GM21447 (cell line): ENCODE data around the gene AGMO.

Experiments
- ATAC-seq: cut with Tn5 transposase; IDR thresholded peaks from one replicate; pipeline ENCODE4 v1.9.1; 2021; ENCODE audit not compliant: unreplicated experiment

AGMO gene

GRCh38 chr7:15561835-15562234 is at the start of gene AGMO:
Gene AGMO, minus strand, starts transcription at chr7:15562015.
- ATAC-seq = no peak

GRCh38 chr7:15610503-15610902 is 48.7 kb upstream of the AGMO start:
- ATAC-seq = no peak

GRCh38 chr7:15609287-15609686 is 47.5 kb upstream of the AGMO start:
- no peak for ATAC-seq

DNA sequence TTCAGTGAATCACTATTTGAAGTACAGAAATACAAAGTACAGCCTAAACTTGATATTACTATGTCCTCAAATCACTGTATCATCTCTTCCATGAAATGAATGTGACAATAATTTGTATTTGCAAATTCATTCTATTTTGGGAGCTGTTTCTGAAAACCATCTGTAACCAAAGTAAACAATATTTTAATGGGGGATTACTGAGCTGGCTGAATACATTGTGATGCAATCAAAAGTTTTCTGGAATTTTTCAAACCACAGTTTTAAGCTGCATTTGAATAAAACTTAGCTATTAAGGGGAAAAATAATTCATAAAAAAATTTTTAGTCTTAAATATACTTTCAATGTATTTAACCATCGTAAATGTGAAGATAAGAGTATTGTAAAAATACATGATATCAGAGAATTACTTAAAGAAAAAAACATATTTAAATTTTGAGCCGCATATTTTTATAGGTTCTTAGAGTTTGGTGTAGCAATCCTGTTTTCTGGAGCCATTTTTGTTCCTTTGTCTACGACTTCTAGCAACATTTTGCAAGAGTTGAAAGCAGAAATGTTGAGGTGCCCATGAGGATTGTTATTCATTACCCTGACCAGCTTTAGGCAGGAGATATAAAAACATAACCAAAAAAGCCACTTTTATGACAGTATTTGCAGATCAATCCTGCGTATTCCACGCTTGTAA is 45.9 kb upstream of the AGMO start:
- ATAC-seq = no peak

GRCh38 chr7:15606561-15606960 is 44.7 kb upstream of the AGMO start:
- no peak for ATAC-seq

GRCh38 chr7:15604166-15604565 is 42.4 kb upstream of the AGMO start:
- ATAC-seq = no peak

GRCh38 chr7:15603124-15603523 is 41.3 kb upstream of the AGMO start:
- no peak for ATAC-seq

DNA sequence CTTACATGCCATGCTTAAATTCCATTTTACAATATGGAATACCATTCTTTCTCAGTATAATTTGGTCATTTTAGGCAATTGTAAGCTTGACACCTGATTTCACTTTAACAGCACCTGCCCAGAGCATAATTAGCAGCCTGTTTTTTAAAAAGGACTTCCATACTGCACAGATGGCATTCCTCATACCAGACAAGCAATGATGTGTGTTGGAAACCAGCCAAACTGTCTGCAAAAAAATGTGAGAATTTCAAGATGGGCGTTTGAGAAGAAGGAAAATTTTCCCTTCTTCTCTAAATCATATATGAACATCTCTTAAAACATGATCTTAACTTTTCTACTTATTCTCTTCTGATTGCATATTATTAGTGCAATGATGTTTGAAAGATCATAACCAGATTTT is 40.4 kb upstream of the AGMO start:
- no peak for ATAC-seq

DNA sequence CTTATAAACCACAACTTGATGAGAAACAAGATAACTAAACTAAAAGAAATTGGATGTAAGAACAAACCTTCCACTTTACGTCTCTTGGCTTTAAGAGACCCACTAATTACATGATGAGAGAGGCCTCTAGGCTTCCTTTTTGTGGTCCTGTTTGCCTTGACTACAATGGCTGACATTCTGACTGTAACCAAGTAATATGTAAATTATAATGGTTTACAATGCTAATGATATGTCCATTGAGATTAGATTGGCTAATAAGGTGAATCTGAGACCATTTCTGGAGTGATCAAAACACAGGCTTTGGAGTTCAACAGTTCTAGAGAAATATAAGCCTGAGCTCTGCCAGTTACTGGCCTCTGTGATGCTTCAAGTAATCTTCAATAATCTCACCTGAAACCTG is 39.4 kb upstream of the AGMO start:
- ATAC-seq = no peak

DNA sequence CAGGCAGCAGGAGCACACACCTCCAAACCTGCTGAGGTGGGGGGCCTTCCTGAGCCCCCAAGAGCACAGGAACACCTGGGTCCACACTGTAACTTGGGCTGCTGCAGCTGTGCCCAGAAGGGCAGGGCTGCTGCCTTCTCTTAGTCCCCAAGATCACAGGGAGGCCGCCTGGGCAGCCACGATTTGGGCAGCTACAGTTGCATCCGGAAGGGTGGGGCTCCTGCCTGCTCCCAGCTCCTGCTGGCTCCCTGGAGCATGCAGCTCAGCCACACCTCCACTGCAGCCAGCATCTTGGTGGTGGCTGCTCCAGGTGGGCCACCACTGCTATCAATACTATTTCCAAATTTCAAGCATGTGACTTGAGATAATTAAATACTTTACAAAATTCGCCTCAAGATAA is 38.5 kb upstream of the AGMO start:
- ATAC-seq = no peak

DNA sequence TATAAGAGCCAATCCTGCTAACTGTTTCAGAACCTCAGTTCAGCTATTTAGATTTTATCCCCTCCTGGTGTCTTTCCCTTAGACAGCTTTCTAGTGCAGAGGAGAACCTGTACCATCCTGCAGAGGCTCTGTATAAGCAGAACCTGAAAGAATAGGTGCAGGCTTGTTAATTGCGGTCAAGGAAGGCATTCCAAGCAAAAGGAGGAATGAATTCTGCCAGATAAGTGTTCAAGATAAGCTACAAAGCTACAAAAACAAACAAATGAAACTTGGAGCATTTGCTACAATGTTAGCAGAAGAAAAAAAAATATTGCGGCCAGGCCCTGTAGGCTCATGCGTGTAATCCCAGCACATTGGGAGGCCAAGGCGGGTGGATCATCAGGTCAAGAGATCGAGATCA is 32.6 kb upstream of the AGMO start:
- no peak for ATAC-seq

- no peak for ATAC-seq
Observed at GRCh38 chr7:15593382-15593781, 31.6 kb upstream of the AGMO start.

DNA sequence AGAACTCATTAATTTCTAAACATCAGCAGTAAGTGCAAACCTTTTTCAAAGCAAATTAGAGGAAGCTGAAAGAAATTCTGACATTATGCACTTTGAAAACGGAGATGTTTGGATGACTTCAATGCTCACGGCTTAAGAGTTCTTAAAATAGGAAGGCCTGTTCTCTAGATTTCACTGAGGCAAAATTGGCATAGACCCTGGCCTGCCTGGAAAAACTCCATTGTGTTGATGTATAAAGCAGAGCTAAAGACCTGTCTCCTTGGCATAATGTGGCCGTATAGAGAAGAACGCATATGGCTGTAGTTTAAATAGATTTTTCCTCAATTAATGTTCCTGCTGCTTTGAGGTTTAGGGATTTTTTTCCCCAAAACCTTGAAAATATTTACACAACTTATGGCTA is 24.5 kb upstream of the AGMO start:
- no peak for ATAC-seq

- ATAC-seq = no peak
Observed at GRCh38 chr7:15584575-15584974, 22.8 kb upstream of the AGMO start.

DNA sequence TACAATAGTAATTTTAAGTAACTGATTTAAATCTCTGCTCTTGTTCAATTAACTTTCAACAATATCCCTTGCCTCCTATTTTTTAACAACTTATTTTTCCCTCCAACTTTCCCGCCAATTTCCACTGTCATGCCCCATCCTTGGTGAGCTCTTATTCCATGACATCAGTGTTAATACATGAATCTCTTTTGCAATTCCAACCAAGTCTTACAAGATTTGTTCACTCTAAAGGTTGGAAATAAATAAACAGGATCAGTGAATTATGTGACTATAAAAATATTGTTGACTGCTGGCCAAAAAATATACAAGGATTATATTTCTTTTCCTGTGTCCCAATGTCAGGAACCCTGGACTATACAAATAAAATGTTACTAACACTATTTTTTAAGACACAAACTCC is 21.0 kb upstream of the AGMO start:
- no peak for ATAC-seq

GRCh38 chr7:15581352-15581951 is 19.6 kb upstream of the AGMO start:
- no peak for ATAC-seq

DNA sequence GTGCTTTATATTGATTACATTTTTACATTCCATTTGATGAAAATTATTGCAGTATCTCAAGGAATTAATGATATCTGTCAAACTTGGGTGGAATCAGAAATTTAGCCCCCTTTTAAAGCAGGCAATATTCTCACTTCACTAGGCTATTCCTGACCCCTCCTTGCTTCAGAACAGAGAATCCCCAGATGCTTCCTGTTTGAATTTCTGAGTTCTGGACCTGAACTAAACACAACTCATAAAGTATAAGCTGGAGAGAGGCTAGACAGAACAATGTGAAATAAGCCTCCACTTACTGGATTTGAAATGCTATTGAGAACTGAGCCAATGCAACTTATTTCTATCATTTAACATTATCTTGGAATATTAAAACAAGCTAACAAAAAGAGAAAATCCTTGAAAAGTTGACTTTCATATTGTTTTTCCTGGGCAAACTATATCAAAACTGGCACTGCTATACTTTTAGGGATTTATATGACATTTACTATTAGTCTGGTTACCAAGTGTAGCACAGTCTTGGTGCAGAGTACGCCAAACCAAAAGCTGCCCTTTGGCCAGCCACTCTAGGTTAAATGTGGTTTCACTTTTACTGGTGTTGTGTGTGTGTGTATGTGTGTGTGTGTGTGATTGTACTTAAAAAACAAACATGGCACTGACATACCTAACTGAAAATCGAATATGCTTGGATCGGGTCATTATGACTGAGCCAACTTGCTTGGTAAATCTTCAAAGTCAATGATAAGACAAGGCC is 19.0 kb upstream of the AGMO start:
- no peak for ATAC-seq

DNA sequence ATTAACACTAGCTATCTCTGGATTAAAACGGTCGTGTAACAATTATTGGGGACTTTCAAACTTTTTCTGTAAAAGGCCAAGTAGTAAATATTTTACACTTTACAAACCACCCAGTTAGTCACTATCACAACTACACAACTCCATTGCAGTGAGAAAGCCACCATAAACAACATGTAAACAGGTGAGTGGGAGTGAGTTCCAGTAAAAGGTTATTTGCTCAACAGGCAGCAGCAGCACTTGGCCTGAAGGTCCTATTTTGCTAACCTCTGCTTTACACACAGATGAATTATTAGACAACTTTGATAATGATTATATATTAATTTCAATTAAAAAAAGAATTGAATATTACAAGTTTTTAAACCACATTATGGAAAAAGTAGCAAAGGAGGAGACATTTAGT is 15.8 kb upstream of the AGMO start:
- ATAC-seq = no peak

DNA sequence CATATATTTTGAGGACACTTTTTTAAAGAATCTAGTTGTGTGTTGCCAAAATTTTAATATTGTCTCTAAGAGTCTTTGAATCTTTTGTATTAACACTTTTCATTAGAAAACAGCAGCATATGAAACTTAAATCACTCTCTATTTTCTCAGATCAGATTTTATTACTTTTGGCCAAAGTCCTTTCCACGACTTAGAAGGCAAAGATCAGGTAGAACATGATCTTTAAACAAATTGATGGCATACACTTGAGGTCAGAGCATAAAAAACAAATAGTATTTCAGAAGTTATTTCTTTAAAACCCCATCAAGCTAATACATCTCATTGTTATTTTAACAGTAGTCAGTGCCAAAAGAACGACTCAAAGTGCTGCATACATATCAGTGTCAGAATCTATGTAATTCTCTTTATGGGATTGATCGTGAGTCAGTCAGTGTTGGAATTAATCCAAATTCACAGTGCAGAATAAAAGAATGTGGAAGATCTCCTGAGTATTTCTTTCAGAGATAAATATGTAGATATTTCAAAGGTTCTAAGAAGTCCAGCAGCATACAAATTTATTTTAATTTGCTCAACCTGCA is 9.6 kb upstream of the AGMO start:
- ATAC-seq = no peak

GRCh38 chr7:15567652-15568051 is 5.8 kb upstream of the AGMO start:
- ATAC-seq = no peak

DNA sequence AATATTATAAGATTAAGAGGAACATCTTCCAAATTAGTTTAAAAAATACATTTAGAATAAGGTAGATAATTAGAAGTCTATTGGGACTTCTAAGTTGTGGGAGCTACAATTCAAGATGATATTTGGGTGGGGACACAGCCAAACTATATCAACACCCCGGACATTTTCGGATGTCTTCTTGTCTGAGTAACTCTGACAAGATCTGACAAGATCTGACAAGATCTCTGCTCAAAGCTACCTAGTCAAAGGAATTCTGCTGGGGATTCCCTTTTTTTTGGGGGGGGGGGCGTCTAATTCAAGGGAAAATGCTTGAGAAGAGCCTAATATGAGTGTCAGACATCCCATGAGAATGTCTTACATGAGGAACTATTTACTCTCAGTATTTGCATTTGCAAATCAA is 5.2 kb upstream of the AGMO start:
- no peak for ATAC-seq

DNA sequence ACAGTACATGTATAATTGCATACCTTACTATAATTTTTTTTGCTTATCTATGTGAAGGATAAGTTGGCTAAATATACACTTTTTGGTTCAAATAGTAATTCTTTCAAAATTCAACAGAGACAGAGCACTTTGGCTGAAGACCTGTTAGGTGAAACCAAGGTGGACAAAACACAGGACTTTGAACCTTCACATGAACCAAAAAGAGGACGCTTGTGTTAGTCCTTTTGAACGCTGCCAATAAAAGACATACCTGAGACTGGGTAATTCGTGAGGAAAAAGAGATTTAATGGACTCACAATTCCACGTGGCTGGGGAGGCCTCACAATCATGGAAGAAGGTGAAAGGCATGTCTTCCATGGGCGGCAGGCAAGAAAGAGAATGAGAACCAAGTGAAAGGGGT is 4.7 kb upstream of the AGMO start:
- no peak for ATAC-seq
